KOPT-K1 (cell line): ENCODE results near the gene SOX13.

ENCODE experiments used
- H3K27ac ChIP-seq: fragments of 200-600 bp; sonication (generic); 2 replicates; pipeline ENCODE4 v1.5.1; 2016; ENCODE audit warnings: antibody characterized with exemption, mild to moderate bottlenecking, low read depth, low read length; ENCODE audit not compliant: poor library complexity, severe bottlenecking
- H3K36me3 ChIP-seq: fragments of 200-600 bp; sonication (generic); 2 replicates; pipeline ENCODE4 v1.5.1; 2017; ENCODE audit warnings: antibody characterized with exemption, mild to moderate bottlenecking, low read length, moderate library complexity; ENCODE audit not compliant: insufficient read depth
- H3K9me3 ChIP-seq: fragments of 200-600 bp; sonication (generic); 2 replicates; pipeline ENCODE4 v1.5.1; 2017; ENCODE audit warnings: antibody characterized with exemption, low read length, mild to moderate bottlenecking; ENCODE audit not compliant: insufficient read depth, poor library complexity, severe bottlenecking

SOX13 gene

GRCh38 chr1:204072931-204073836, at the start of gene SOX13:
TSS of gene SOX13 (plus strand) at chr1:204073115. CDS start at chr1:204112916, 39,801 bp downstream.
- H3K36me3 ChIP-seq = no peaks in the 10 kb centered on the region
- no peak within 1 kb of the TSS for H3K27ac ChIP-seq

DNA sequence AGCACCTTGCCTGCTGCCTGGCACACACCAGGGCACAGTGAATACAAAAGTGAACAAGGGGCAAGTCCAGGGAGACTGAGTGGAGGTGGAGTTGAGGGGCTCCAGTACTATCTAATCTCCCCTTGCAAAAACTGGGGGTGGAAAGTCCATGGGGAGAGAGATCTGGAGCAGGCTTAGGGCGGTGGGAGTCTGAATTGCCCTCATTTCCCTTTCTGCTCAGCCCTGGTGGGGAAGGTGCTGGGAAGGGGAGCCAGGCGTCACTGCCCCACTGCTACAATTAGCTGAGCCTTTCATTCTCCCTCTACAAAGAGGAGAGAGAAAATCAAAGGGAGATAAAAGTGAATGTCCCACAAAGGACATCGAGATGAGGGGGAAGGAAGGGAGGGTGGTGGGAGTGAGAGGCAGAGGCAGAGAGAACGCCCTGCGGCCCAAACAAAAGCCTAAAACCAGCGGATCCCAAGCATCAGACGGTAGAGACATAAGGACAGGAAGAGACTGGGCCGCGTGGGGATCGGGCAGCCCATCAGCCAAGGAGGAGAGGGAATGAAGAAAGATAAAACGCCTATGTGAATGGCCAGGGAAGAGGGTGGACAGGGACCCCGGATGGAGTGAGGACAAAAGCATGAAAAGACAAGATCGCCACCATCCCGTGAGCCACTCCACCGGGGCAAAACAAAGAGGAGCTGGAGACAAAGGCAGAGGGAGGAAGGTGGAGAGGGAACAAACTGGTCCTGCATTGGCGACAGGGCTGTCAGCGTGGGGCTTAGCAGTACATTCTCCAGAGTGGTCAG, 46.8 kb upstream of the SOX13 start:
- H3K9me3 ChIP-seq = no peaks in the 10 kb centered on the region
- no peaks in the 10 kb centered on the region for H3K36me3 ChIP-seq
- H3K27ac ChIP-seq = no peak overlapping the region

More at GRCh38 chr1:204072931-204073836, at the start of gene SOX13:
- H3K9me3 ChIP-seq = no peaks in the 10 kb centered on the region

GRCh38 chr1:204027446-204027845, 45.5 kb upstream of the SOX13 start:
- H3K36me3 ChIP-seq = no peaks in the 10 kb centered on the region
- H3K9me3 ChIP-seq = no peaks in the 10 kb centered on the region
- no peak overlapping the region for H3K27ac ChIP-seq

DNA sequence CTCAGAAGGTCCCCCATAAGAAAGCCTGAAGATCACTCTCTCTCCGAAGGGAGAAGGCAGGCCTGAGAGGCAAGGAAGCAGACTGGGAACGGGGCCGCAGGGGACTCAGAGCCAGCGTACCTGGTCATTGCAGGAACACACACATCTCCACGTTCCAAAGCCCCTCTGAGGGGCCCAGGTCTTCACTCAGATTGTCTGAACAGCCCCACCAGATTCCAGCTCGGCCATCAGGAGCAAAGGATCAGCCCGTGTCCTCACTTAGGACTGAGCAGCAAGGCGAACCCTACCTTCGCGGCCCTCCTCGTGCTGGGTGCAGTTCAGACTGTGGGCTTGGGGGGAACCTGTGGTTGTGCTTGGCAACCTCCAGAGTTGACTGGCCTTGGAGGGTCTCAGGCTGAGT, 43.9 kb upstream of the SOX13 start:
- Histone ChIP-seq H3K27ac (no peak overlapping the region), H3K9me3 (no peaks in the 10 kb centered on the region), H3K36me3 (no peaks in the 10 kb centered on the region)

GRCh38 chr1:204031098-204031710, 41.7 kb upstream of the SOX13 start:
- no peaks in the 10 kb centered on the region for H3K36me3 ChIP-seq
- no peaks in the 10 kb centered on the region for H3K9me3 ChIP-seq
- no peak overlapping the region for H3K27ac ChIP-seq

GRCh38 chr1:204032642-204033235, 40.2 kb upstream of the SOX13 start:
- Histone ChIP-seq H3K27ac (no peak overlapping the region), H3K36me3 (no peaks in the 10 kb centered on the region)

DNA sequence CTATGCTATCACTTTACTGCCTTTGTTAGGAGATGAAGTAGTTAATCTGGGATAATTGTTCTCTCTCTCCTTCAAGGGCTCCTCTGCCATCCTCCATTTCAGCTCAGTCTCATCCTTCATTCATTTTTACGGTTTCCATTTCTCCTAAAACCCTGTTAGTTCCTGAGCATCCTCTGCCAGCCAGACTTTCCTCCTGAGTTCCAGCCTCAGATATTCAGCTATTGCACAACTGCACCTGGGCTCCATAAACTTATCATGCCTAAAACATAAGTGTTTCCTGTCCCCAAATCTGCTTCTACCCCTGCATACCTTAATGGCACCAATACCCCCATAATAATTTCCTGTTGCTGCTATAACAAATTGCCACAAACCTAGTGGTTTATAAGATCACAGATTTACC, 39.6 kb upstream of the SOX13 start:
- H3K9me3 ChIP-seq = no peaks in the 10 kb centered on the region
- no peaks in the 10 kb centered on the region for H3K36me3 ChIP-seq
- H3K27ac ChIP-seq = no peak overlapping the region

More at GRCh38 chr1:204032642-204033235, 40.2 kb upstream of the SOX13 start:
- H3K9me3 ChIP-seq = no peaks in the 10 kb centered on the region

DNA sequence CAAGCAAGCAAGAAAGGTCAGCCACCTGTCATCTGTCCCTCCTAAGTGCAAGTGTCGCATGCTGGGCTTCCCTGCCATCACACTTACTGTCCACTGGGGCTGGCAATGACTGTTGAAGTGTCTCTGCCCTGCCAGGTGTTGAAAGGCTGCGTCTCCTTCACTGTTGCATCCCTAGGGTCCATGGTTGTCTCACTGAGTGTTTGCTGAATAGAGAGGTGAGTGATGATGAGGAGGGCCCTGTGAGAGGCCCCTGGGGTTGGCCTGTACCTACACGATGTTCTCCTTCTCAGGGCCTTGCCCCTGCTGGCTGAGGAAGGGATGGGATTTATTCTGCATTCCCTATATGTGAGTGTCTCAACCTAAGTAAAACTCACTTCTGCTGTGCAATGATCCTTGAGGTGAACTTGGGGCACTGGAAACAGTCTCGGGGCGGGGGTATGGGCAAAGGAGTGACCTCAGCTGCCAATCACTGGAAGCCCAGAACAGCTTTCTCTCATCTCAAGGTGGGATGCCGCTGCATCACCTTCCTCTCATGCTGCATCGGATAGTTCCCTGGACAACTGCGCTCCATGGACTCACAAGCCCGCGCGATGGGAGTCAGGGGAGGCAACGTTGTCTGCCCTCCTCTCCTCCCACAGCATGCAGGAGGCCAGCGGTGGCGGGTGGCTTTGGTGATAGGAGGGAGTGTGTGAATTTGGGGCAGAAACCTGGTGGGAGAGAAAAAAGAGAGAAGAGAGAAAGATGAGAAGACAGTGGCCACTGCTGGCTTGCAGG, 35.8 kb upstream of the SOX13 start:
- Histone ChIP-seq H3K36me3 (no peaks in the 10 kb centered on the region), H3K27ac (no peak overlapping the region)

DNA sequence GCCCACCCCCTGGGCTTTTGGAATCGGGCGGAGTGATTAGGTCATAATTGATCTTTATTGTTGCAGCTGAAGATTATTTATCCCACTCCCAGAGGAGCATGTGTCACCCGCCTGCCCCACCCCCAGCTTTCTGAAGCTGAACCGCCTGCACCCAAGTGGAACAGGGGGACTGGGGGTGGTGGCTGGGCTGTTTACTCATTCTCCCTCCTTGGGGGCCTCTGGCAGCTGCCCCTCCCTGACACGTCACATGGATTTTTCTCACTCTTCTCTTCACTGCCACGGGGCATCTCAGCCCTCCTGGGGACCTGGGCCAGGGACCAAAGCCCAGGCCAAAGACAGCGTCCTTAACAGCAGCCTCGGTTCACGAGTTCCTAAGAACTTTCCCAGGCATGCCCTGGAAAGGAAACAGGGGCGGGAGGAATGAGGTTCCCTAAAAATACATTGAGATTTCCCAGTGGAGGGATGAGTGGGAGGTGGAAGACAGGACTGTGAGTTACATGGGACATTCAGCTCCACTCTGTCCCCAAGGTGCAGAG, 31.6 kb upstream of the SOX13 start:
- no peaks in the 10 kb centered on the region for H3K9me3 ChIP-seq
- no peaks in the 10 kb centered on the region for H3K36me3 ChIP-seq
- no peak overlapping the region for H3K27ac ChIP-seq

More for the DNA sequence above, 35.8 kb upstream of the SOX13 start:
- no peaks in the 10 kb centered on the region for H3K9me3 ChIP-seq

DNA sequence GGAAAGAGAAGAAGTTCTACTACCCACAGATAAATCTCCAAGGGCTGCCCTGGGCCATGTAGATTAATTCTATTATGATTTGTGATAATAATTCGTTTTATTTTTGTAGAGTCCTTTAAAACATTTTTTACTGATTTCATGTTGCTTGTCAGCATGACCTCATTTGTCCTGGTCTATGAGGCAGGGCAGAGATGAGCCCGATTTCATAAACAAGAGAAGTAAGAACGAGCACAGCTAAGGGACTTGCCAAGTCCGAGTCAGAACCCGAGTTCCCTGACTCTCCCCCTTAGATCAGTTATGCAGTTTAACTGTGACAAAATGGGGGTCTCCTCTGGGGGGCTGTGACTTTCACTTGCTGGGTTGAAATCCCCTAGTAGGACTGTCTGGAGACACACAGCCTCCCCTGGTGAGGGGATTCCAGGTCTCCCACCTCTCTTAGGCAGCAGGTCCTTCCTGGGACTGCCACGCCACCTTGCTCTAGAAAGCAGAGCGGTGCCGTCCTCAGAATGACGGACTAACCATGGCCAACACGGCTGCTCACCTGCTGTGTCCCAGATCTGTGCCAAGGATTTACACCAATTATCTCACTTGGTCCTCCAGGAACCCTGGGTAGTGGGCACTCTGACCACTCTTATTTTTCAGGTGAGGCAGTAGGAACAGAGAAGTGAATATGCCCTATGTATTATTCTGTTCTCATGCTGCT, 31.0 kb upstream of the SOX13 start:
- Histone ChIP-seq H3K36me3 (no peaks in the 10 kb centered on the region), H3K9me3 (no peaks in the 10 kb centered on the region), H3K27ac (no peak overlapping the region)

DNA sequence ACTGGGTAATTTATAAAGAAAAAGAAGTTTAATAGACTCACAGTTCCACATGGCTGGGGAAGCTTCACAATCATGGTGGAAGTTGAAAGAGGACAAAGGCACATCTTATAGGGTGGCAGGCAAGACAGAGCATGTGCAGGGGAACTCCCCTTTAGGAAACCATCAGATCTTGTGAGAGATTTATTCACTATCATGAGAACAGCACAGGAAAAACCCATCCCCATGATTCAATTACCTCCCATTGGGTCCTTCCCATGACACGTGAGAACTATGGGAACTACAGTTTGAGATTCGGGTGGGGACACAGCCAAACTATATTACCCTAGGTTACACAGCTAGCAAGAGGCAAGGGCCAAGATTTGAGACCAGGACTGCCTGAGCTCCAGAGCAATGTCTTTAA, 30.4 kb upstream of the SOX13 start:
- H3K27ac ChIP-seq = no peak overlapping the region

DNA sequence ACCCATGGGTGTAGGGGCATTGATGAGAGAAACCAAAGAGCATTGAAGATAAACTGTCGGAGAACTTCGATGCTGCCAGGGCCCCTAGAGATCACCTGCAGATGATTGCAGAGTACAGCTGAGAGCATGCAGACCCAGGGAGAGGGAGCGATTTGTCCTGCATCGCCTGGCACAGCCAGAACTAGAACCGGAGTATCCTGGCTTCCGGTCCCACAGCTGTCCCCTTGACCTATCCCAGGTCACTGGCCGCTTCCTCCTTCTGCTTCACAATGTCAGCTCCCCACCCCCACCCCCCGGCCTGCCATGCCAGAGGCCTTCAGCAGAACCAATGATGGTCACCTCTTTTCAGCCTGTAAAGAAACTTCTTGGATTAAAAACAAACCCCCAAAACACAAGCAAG, 29.2 kb upstream of the SOX13 start:
- H3K27ac ChIP-seq = no peak overlapping the region
- no peaks in the 10 kb centered on the region for H3K9me3 ChIP-seq

More for the DNA sequence above, 30.4 kb upstream of the SOX13 start:
- Histone ChIP-seq H3K9me3 (no peaks in the 10 kb centered on the region), H3K36me3 (no peaks in the 10 kb centered on the region)

DNA sequence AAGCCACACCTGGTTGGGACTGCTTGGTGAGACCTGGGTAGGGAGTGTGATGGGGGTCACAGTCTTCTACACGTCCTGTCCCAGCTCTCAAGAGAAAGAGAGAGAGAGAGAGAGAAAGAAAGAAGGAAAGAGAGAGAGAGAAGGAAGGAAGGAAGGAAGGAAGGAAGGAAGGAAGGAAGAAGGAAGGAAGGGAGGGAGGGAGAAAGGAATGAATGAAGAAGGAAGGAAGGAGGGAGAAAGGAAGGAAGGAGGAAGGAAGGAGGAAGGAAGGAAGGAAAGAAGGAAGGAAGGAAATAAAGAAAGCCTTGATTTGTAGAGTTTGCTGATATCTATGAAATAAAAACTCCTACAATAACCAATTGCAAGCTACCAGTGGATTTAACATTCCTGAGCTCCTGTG, 28.5 kb upstream of the SOX13 start:
- H3K27ac ChIP-seq = no peak overlapping the region
- H3K9me3 ChIP-seq = no peaks in the 10 kb centered on the region
- H3K36me3 ChIP-seq = no peaks in the 10 kb centered on the region

More for the DNA sequence above, 29.2 kb upstream of the SOX13 start:
- no peaks in the 10 kb centered on the region for H3K36me3 ChIP-seq
